ENCODE data around the gene MED26.

- no peak for TF ChIP-seq POLR2A (IDR thresholded peaks at IDR 0.05)
- no peak for TF ChIP-seq CTCF (IDR thresholded peaks at IDR 0.05)
Observed at GRCh38 chr19:16650821-16651220, 22.8 kb upstream of the MED26 start.
